K562 (cell line): Measurements from ENCODE around the gene SPINT2. TPM values are rescaled to one million over a fixed set of nuclear protein-coding genes. Genes with fewer than 3 reads are reported as not detected.

ENCODE experiments used
- ATAC-seq: fragments of 200-7000 bp; cut with Tn5 transposase; 3 replicates; pipeline ENCODE4 v1.9.1; 2020; ENCODE audit warnings: moderate library complexity
- BruUV-seq: library from RNA; stranded (reverse); fragments of 400-500 nt; replicated peaks from 2 replicates; lab custom pipeline; 2021; lab: Mats Ljungman, UMichigan
- CTCF ChIA-PET: fragments of 300-600 bp; formaldehyde crosslinking; extraction: SDS; loops from one replicate; lab custom pipeline; 2021; ENCODE audit warnings: low intra/inter-chr PET ratio; lab: Yijun Ruan, JAX
- POLR2A ChIA-PET: fragments of 300-600, 350-650 bp; sonication (Branson Sonifier 250); formaldehyde crosslinking; extraction: SDS; loops from one replicate; lab custom pipeline; 2021; ENCODE audit warnings: antibody characterized with exemption, inconsistent platforms; lab: Yijun Ruan, JAX
- DNase-seq, 4 experiments: peaks; one replicate each; pipeline versions ENCODE4 v3.0.0 to v3.0.0-alpha.2; 2011 to 2018; ENCODE audit warnings: low spot score in 3 of 4, mixed read lengths in 3 of 4; ENCODE audit errors: extremely low read depth in 1 of 4
- FAIRE-seq: peaks from 2 replicates; lab custom pipeline; 2011; peaks lifted over from hg19 to GRCh38; lab: Jason Lieb, UNC
- H2AFZ ChIP-seq: 2 replicates; pipeline ENCODE4 v1.6.0; 2011; ENCODE audit warnings: low read depth, low read length, control low read depth, inconsistent platforms
- H3K27ac ChIP-seq: fragments of 200-600 bp; 3 replicates; pipeline ENCODE4 v1.8.0; 2011; ENCODE audit warnings: low read depth, mild to moderate bottlenecking, control low read depth, inconsistent platforms, low read length, moderate library complexity, mixed read lengths; ENCODE audit errors: extremely low read depth
- H3K27me3 ChIP-seq, 2 experiments: fragments of 300-600 bp in 1 of 2; 2 replicates in 1 of 2; 3 replicates in 1 of 2; pipeline versions ENCODE4 v1.6.0 to v1.8.0; 2011; ENCODE audit warnings: inconsistent platforms in 2 of 2, low read length in 2 of 2, mild to moderate bottlenecking in 1 of 2, mixed read lengths in 1 of 2, moderate library complexity in 1 of 2; ENCODE audit not compliant: control insufficient read depth in 2 of 2, insufficient read depth in 2 of 2
- H3K36me3 ChIP-seq: fragments of 300-600 bp; 3 replicates; pipeline ENCODE4 v1.8.0; 2011; ENCODE audit warnings: mild to moderate bottlenecking, low read length, inconsistent platforms; ENCODE audit not compliant: control insufficient read depth, insufficient read depth
- H3K4me1 ChIP-seq, 2 experiments: fragments of 200-600 bp in 1 of 2; replicated peaks in 1 of 2; 2 replicates in 1 of 2; 3 replicates in 1 of 2; pipeline versions ENCODE4 v1.5.1 to v1.8.0; 2011; ENCODE audit warnings: inconsistent platforms in 2 of 2, low read length in 2 of 2, mild to moderate bottlenecking in 1 of 2, mixed read lengths in 1 of 2, moderate library complexity in 1 of 2; ENCODE audit not compliant: control insufficient read depth in 2 of 2, insufficient read depth in 2 of 2
- H3K4me2 ChIP-seq: 2 replicates; pipeline ENCODE4 v1.6.1; 2011; ENCODE audit warnings: low read length, control low read depth, inconsistent platforms, mixed read lengths; ENCODE audit not compliant: insufficient read depth
- H3K4me3 ChIP-seq: fragments of 200-600 bp; sonication (generic), shearing (Covaris generic); 2 replicates; pipeline ENCODE4 v1.5.1; 2016; ENCODE audit warnings: control low read depth, inconsistent platforms
- H3K79me2 ChIP-seq: fragments of 200-600 bp; 3 replicates; pipeline ENCODE4 v1.8.0; 2011; ENCODE audit warnings: low read length, inconsistent platforms; ENCODE audit not compliant: control insufficient read depth, insufficient read depth
- H3K9ac ChIP-seq, 2 experiments: 2 replicates each; pipeline versions ENCODE4 v1.6.0 to v1.6.1; 2011; ENCODE audit warnings: low read depth in 2 of 2, low read length in 2 of 2, control low read depth in 1 of 2, inconsistent platforms in 1 of 2, mild to moderate bottlenecking in 1 of 2, mixed read lengths in 1 of 2; ENCODE audit not compliant: insufficient read depth in 1 of 2
- H3K9me1 ChIP-seq: one replicate; pipeline ENCODE4 v1.6.0; 2011; ENCODE audit warnings: inconsistent platforms, mild to moderate bottlenecking, low read length, moderate library complexity; ENCODE audit not compliant: control insufficient read depth, insufficient read depth
- H3K9me3 ChIP-seq: replicated peaks from 2 replicates; pipeline ENCODE4 v1.5.1; 2011; ENCODE audit warnings: low read depth, low read length, inconsistent platforms; ENCODE audit not compliant: control insufficient read depth, insufficient read depth
- H4K20me1 ChIP-seq: replicated peaks from 2 replicates; pipeline ENCODE4 v1.6.1; 2011; ENCODE audit warnings: low read length, inconsistent platforms, mixed read lengths; ENCODE audit not compliant: control insufficient read depth, insufficient read depth
- ATF6 ChIP-seq: sonication (generic); formaldehyde crosslinking; IDR thresholded peaks from 2 replicates; pipeline ENCODE4 v1.4.0; 2020; ENCODE audit warnings: mild to moderate bottlenecking, missing genetic modification reagents
- ATF7 ChIP-seq: fragments of 450-650 bp; IDR thresholded peaks from 2 replicates; pipeline ENCODE4 v1.7.1; 2014; ENCODE audit warnings: mild to moderate bottlenecking, moderate library complexity
- C11orf30 ChIP-seq: fragments of 450-650 bp; IDR thresholded peaks from 2 replicates; pipeline ENCODE4 v1.6.1; 2016; ENCODE audit warnings: low read depth, mild to moderate bottlenecking
- CEBPB ChIP-seq: fragments of 450-650 bp; IDR thresholded peaks from 2 replicates; pipeline ENCODE4 v1.6.1; 2016; ENCODE audit warnings: missing genetic modification characterization, missing compliant biosample characterization
- COPS2 ChIP-seq: fragments of 450-650 bp; conservative IDR thresholded peaks from 2 replicates; pipeline ENCODE4 v1.6.1; 2016; ENCODE audit warnings: mild to moderate bottlenecking, moderate library complexity
- MAFF ChIP-seq: IDR thresholded peaks from 2 replicates; pipeline ENCODE4 v1.6.1; 2012; ENCODE audit warnings: low read length, improper control_type of control experiment
- MAFG ChIP-seq: fragments of 450-650 bp; conservative IDR thresholded peaks from 2 replicates; pipeline ENCODE4 v1.6.1; 2016; ENCODE audit warnings: missing genetic modification characterization, missing compliant biosample characterization
- NFYB ChIP-seq: IDR thresholded peaks from 2 replicates; pipeline ENCODE4 v1.6.1; 2011; ENCODE audit warnings: mild to moderate bottlenecking, moderate library complexity; ENCODE audit not compliant: insufficient read length; ENCODE audit errors: extremely low read depth
- NKRF ChIP-seq: fragments of 450-650 bp; IDR thresholded peaks from 2 replicates; pipeline ENCODE4 v1.6.1; 2016; ENCODE audit warnings: borderline replicate concordance
- TCF7L2 ChIP-seq: fragments of 150-350 bp; IDR thresholded peaks from 2 replicates; pipeline ENCODE4 v1.6.1; 2016; ENCODE audit warnings: low read depth, mild to moderate bottlenecking, low read length, moderate library complexity
- ZNF24 ChIP-seq: fragments of 450-650 bp; IDR thresholded peaks from 2 replicates; pipeline ENCODE4 v1.6.1; 2016
- ZNF316 ChIP-seq: fragments of 450-650 bp; IDR thresholded peaks from 2 replicates; pipeline ENCODE4 v1.6.1; 2016
- WGBS: fragments of 100-300 bp; shearing (Covaris generic); methylation state at CpG from one replicate; pipeline ENCODE4 v1.1.6; 2016; ENCODE audit warnings: low coverage, mixed read lengths; ENCODE audit not compliant: insufficient coverage; ENCODE audit errors: missing lambda C conversion rate; 5-methylcytosine and 5-hydroxymethylcytosine counted together
- in situ Hi-C: fragments of 300-500 bp; cut with MboI; formaldehyde crosslinking; loops from 4 replicates; pipeline ENCODE4 v1.15.0; 2018; ENCODE audit warnings: inconsistent platforms, mixed read lengths
- intact Hi-C: fragments of 100-400 bp; cut with micrococcal nuclease; formaldehyde crosslinking; loops from 2 replicates; pipeline ENCODE4 v1.14.2; 2022
- polyA plus RNA-seq, 8 experiments: library from polyadenylated mRNA; depleted of rRNA in 4 of 8; stranded (reverse) in 5 of 8; unstranded in 3 of 8; fragments of >200 nt; fragmentation: Nextera tagmentation in 2 of 8; fragmentation: Illumina TruSeq in 1 of 8; extraction: Ambion mirVana in 2 of 8; extraction: Trizol in 1 of 8; gene quantifications; 2 replicates each; pipeline versions ENCODE4 v1.2.1 to v1.2.3, GENCODE V29; 2011 to 2014; ENCODE audit warnings: inconsistent platforms in 1 of 8, missing spikeins in 1 of 8
- total RNA-seq, 7 experiments: library from RNA; depleted of rRNA in 6 of 7; stranded (reverse); fragments of >200 nt in 6 of 7; fragmentation: Illumina TruSeq in 2 of 7; extraction: Trizol in 2 of 7; gene quantifications; 2 replicates each; pipeline versions ENCODE4 v1.2.1 to v1.2.3, GENCODE V29; 2011 to 2021; ENCODE audit warnings: low replicate concordance in 1 of 7

SPINT2 gene
- total and polyA plus RNA-seq, 9 of the 15 experiments (the other 6 are each of a cell fraction or from before 2014, with no cell fraction given): 0.65 to 4.5 (median 3.4) TPM

- Histone ChIP-seq H3K36me3 (no peaks in the 10 kb centered on the region), H2AFZ (peak overlapping the region; percentile 51), H3K27ac (no peak overlapping the region), H3K27me3 (no peaks in the 10 kb centered on the region), H3K9ac (no peak overlapping the region), H3K9me3 (no peaks in the 10 kb centered on the region), H3K4me2 (no peak overlapping the region), H3K79me2 (no peaks in the 10 kb centered on the region), H3K4me3 (no peak overlapping the region), H3K9me1 (no peaks in the 10 kb centered on the region), H4K20me1 (no peaks in the 10 kb centered on the region), H3K4me1 (peaks cover 7 to 9% of the 10 kb centered on the region in 2 experiments; a peak in 4 of 5 replicates)
- peak; percentile 84 for TF ChIP-seq ZNF316
- TF ChIP-seq MAFF: peak; percentile 37; the same call in 1 of the 2 replicates
- peak; percentile 53; the same call in 1 of the 2 replicates for TF ChIP-seq C11orf30
- no peak for TF ChIP-seq COPS2
- TF ChIP-seq TCF7L2: no peak
- TF ChIP-seq MAFG (tag): peak; percentile 29
- WGBS: 82% methylated on average over 7 of the region's 7 CpGs
- CTCF ChIA-PET: no interaction called here
- no peak for DNase-seq
- BruUV-seq: no TSS peak
- no peak for FAIRE-seq
- ATAC-seq: no peak
- in situ Hi-C loops: no loop called here
- intact Hi-C loops: no loop called here
- POLR2A ChIA-PET: interaction anchor here (0.7 to 1.4 kb wide), 4 partner anchors 9 to 14 kb away, joined by 3 to 5 read pairs (median 3); no protein-coding TSS in a partner anchor
Observed at GRCh38 chr19:38276942-38277517, 12.7 kb downstream of the SPINT2 start.

- Histone ChIP-seq H3K9me3 (no peaks in the 10 kb centered on the region), H3K27ac (no peak overlapping the region), H3K9ac (no peak overlapping the region), H3K9me1 (no peaks in the 10 kb centered on the region), H3K36me3 (no peaks in the 10 kb centered on the region), H3K27me3 (no peaks in the 10 kb centered on the region), H3K4me2 (no peak overlapping the region), H4K20me1 (no peaks in the 10 kb centered on the region), H3K4me1 (peaks cover 9 to 12% of the 10 kb centered on the region in 2 experiments; a peak in 4 of 5 replicates), H2AFZ (peak overlapping the region; percentile 51), H3K4me3 (no peak overlapping the region), H3K79me2 (no peaks in the 10 kb centered on the region)
- intact Hi-C loops (no loop called here), in situ Hi-C loops (no loop called here)
- POLR2A ChIA-PET: interaction anchor here (0.7 to 1.4 kb wide), 3 partner anchors 10 to 14 kb away, joined by 3 to 5 read pairs (median 3); no protein-coding TSS in a partner anchor
- no peak for DNase-seq
- BruUV-seq: no TSS peak
- no peak for ATAC-seq
- CTCF ChIA-PET: no interaction called here
- FAIRE-seq: no peak
- WGBS: 65% methylated on average over 5 of the region's 5 CpGs
- no peak for TF ChIP-seq ATF7
- no peak for TF ChIP-seq ZNF24
- TF ChIP-seq NFYB: no peak
- TF ChIP-seq ATF6 (CRISPR knock-in tag): no peak
- TF ChIP-seq NKRF: no peak
- no peak for TF ChIP-seq CEBPB (tag)
Observed at GRCh38 chr19:38277549-38277948, 13.2 kb downstream of the SPINT2 start.
